Loucy (cell line): Measurements from ENCODE around the gene NUDT13.
"Not testable (repeated sequence)": the region's sequence is repeated elsewhere in the genome, so short reads cannot be mapped to it uniquely, and the experiment has no call there.

Source experiments
- H2AFZ ChIP-seq: fragments of 200-600 bp; sonication (generic); 2 replicates; pipeline ENCODE4 v1.6.0; 2016; ENCODE audit warnings: antibody characterized with exemption, mild to moderate bottlenecking, low read length, moderate library complexity
- H3F3A ChIP-seq: fragments of 200-600 bp; 2 replicates; pipeline ENCODE4 v1.6.0; 2016; ENCODE audit warnings: antibody characterized with exemption, low read depth, mild to moderate bottlenecking
- H3K27me3 ChIP-seq: fragments of 200-600 bp; sonication (generic); 2 replicates; pipeline ENCODE4 v1.6.1; 2014; ENCODE audit warnings: low read length, mild to moderate bottlenecking; ENCODE audit not compliant: insufficient read depth, poor library complexity, severe bottlenecking
- H3K36me3 ChIP-seq: fragments of 200-600 bp; sonication (generic); 2 replicates; pipeline ENCODE4 v1.6.1; 2016; ENCODE audit warnings: low read length; ENCODE audit not compliant: insufficient read depth
- H3K4me1 ChIP-seq: fragments of 200-600 bp; sonication (generic); 2 replicates; pipeline ENCODE4 v1.5.1; 2014; ENCODE audit warnings: low read length, mild to moderate bottlenecking; ENCODE audit not compliant: insufficient read depth, poor library complexity, severe bottlenecking
- H3K4me2 ChIP-seq: fragments of 200-600 bp; sonication (generic); 2 replicates; pipeline ENCODE4 v1.6.0; 2014; ENCODE audit warnings: antibody characterized with exemption, low read length, low read depth, mild to moderate bottlenecking; ENCODE audit not compliant: poor library complexity, severe bottlenecking
- H3K4me3 ChIP-seq: fragments of 200-600 bp; sonication (generic); 2 replicates; pipeline ENCODE4 v1.5.1; 2014; ENCODE audit warnings: low read length, mild to moderate bottlenecking, mixed read lengths; ENCODE audit not compliant: poor library complexity, severe bottlenecking
- H3K79me2 ChIP-seq: fragments of 200-600 bp; sonication (generic); 2 replicates; pipeline ENCODE4 v1.6.1; 2014; ENCODE audit warnings: low read length; ENCODE audit not compliant: insufficient read depth
- H3K9ac ChIP-seq: fragments of 200-600 bp; sonication (generic); 2 replicates; pipeline ENCODE4 v1.6.0; 2014; ENCODE audit warnings: mild to moderate bottlenecking, low read depth, low read length, moderate library complexity; ENCODE audit not compliant: poor library complexity, severe bottlenecking
- H3K9me2 ChIP-seq: fragments of 200-600 bp; sonication (generic); replicated peaks from 2 replicates; pipeline ENCODE4 v1.6.1; 2016; ENCODE audit warnings: low read depth, low read length, mixed read lengths
- H3K9me3 ChIP-seq: fragments of 200-600 bp; sonication (generic); 2 replicates; pipeline ENCODE4 v1.6.1; 2014; ENCODE audit warnings: mild to moderate bottlenecking, antibody characterized with exemption, low read length, low read depth; ENCODE audit not compliant: insufficient read depth
- H4K20me1 ChIP-seq: fragments of 200-600 bp; sonication (generic); 2 replicates; pipeline ENCODE4 v1.6.0; 2014; ENCODE audit warnings: antibody characterized with exemption, low read length, mild to moderate bottlenecking; ENCODE audit not compliant: insufficient read depth, poor library complexity, severe bottlenecking
- EZH2phosphoT487 ChIP-seq: fragments of 200-600 bp; IDR thresholded peaks from 2 replicates; pipeline ENCODE4 v1.6.1; 2018; ENCODE audit warnings: antibody characterized with exemption, mild to moderate bottlenecking, moderate library complexity, borderline replicate concordance
- TF ChIP-seq, protein P1 (sequence below): fragments of 200-600 bp; sonication (generic); conservative IDR thresholded peaks from 2 replicates; pipeline ENCODE4 v1.5.1; 2014; ENCODE audit warnings: mild to moderate bottlenecking, antibody characterized with exemption, low read length

Gene NUDT13

DNA sequence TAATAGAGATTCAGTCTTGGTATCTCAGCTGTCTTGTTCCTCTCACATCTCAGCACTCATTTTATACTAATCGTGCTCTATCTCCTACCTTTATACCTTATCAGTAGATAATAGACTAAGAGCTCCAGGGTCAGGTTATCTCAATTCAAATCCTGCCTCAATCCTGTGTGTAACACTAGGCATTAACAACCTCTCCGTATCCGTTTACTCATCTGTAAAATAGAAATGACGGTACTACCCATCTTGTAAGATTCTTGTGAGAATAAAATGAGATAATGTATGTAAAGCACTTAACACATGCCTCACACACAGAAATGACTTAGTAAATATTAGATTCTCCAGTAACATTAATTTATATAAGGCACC lies 13.0 kb upstream of the NUDT13 start:
- no peaks in the 10 kb centered on the region for H3K9me2 ChIP-seq
- peak overlapping the region; percentile 95 for H3K4me2 ChIP-seq
- peaks cover 38% of the 10 kb centered on the region for H3K79me2 ChIP-seq
- no peaks in the 10 kb centered on the region for H3K27me3 ChIP-seq
- peak overlapping the region; percentile 91 for H3K9ac ChIP-seq
- no peaks in the 10 kb centered on the region for H3K9me3 ChIP-seq
- peaks cover 24% of the 10 kb centered on the region for H4K20me1 ChIP-seq
- H3F3A ChIP-seq: peaks cover 12% of the 10 kb centered on the region; the same call in 1 of the 2 replicates
- peak overlapping the region; percentile 95 for H2AFZ ChIP-seq
- no peaks in the 10 kb centered on the region for H3K36me3 ChIP-seq
- H3K4me1 ChIP-seq: peaks cover 27% of the 10 kb centered on the region
- peak overlapping the region; percentile 84 for H3K4me3 ChIP-seq
- TF ChIP-seq, protein P1, sequence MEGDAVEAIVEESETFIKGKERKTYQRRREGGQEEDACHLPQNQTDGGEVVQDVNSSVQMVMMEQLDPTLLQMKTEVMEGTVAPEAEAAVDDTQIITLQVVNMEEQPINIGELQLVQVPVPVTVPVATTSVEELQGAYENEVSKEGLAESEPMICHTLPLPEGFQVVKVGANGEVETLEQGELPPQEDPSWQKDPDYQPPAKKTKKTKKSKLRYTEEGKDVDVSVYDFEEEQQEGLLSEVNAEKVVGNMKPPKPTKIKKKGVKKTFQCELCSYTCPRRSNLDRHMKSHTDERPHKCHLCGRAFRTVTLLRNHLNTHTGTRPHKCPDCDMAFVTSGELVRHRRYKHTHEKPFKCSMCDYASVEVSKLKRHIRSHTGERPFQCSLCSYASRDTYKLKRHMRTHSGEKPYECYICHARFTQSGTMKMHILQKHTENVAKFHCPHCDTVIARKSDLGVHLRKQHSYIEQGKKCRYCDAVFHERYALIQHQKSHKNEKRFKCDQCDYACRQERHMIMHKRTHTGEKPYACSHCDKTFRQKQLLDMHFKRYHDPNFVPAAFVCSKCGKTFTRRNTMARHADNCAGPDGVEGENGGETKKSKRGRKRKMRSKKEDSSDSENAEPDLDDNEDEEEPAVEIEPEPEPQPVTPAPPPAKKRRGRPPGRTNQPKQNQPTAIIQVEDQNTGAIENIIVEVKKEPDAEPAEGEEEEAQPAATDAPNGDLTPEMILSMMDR: no peak
- TF ChIP-seq EZH2phosphoT487: no peak

- TF ChIP-seq, protein P1: no peak
- TF ChIP-seq EZH2phosphoT487: no peak
- H3K9me3 ChIP-seq: no peaks in the 10 kb centered on the region
- H3K4me3 ChIP-seq: no peak overlapping the region
- H3K9me2 ChIP-seq: no peaks in the 10 kb centered on the region
- H4K20me1 ChIP-seq: peaks cover 11% of the 10 kb centered on the region
- H2AFZ ChIP-seq: no peak overlapping the region
- peaks cover 12% of the 10 kb centered on the region; the same call in 1 of the 2 replicates for H3F3A ChIP-seq
- no peaks in the 10 kb centered on the region for H3K36me3 ChIP-seq
- no peaks in the 10 kb centered on the region for H3K27me3 ChIP-seq
- H3K4me2 ChIP-seq: no peak overlapping the region
- peaks cover 22% of the 10 kb centered on the region for H3K79me2 ChIP-seq
- H3K9ac ChIP-seq: no peak overlapping the region
- H3K4me1 ChIP-seq: peaks cover 19% of the 10 kb centered on the region
Measured at GRCh38 chr10:73099141-73099540, 11.1 kb upstream of the NUDT13 start.

DNA sequence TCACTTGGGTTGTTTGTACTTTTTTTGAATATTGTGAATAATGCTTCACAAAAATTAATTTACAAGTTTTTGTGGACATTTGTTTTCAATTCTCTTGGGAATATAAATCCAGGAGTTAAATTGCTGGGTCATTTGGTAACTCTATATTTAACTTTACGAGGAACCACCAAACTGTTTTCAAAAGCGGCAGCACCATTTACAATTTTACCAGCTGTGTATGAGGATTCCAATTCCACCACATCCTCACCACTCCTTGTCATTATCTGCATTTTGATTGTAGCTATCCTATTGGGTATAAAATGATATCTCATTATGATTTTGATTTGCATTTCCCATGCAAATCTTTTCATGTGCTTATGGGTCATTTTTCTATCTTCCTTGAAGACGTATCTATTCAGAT lies 4.0 kb upstream of the NUDT13 start:
- Histone ChIP-seq H2AFZ (no peak overlapping the region), H3K9me2 (no peaks in the 10 kb centered on the region), H3F3A (no peaks in the 10 kb centered on the region), H3K9me3 (no peaks in the 10 kb centered on the region), H3K4me1 (peaks cover 8% of the 10 kb centered on the region), H3K4me2 (no peak overlapping the region), H3K79me2 (no peaks in the 10 kb centered on the region), H3K4me3 (no peak overlapping the region), H4K20me1 (no peaks in the 10 kb centered on the region), H3K27me3 (no peaks in the 10 kb centered on the region), H3K9ac (no peak overlapping the region), H3K36me3 (no peaks in the 10 kb centered on the region)
- TF ChIP-seq, protein P1: no peak
- no peak for TF ChIP-seq EZH2phosphoT487

DNA sequence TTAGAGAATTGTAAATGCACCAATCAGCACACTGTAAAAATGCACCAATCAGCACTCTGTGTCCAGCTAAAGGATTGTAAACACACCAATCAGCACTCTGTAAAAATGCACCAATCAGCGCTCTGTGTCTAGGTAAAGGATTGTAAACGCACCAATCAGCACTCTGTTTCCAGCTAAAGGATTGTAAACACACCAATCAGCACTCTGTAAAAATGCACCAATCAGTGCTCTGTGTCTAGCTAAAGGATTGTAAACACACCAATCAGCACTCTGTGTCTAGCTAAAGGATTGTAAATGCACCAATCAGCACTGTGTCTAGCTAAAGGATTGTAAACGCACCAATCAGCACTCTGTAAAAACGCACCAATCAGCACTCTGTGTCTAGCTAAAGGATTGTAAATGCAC lies 1.0 kb upstream of the NUDT13 start:
- H3K4me1 ChIP-seq, H4K20me1 ChIP-seq, H3K79me2 ChIP-seq, H2AFZ ChIP-seq, H3K27me3 ChIP-seq, H3K4me3 ChIP-seq, H3K9me2 ChIP-seq, H3K9ac ChIP-seq, H3K36me3 ChIP-seq, H3K9me3 ChIP-seq, H3K4me2 ChIP-seq, H3F3A ChIP-seq: not testable (repeated sequence)

DNA sequence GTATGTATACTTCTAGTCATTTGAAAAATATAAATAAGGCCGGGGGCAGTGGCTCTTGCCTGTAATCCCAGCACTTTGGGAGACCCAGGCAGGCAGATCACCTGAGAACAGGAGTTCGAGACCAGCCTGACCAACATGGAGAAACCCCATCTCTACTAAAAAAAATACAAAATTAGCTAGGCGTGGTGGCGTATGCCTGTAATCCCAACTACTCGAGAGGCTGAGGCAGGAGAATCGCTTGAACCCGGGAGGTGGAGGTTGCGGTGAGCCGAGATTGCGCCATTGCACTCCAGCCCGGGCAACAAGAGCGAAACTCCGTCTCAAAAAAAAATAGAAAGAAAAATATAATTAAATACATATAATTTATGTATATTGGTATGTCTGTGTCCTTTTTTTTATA lies 1.8 kb downstream of the NUDT13 start:
- H3K9ac ChIP-seq, H3K27me3 ChIP-seq, H3F3A ChIP-seq, H3K79me2 ChIP-seq, H3K9me2 ChIP-seq, H2AFZ ChIP-seq, H3K4me1 ChIP-seq, H3K4me2 ChIP-seq, H3K36me3 ChIP-seq, H3K9me3 ChIP-seq, H4K20me1 ChIP-seq, H3K4me3 ChIP-seq: not testable (repeated sequence)
